Activated T-helper 9 cell treated with anti-CD3 and anti-CD28 coated beads, Interleukin-2, amount 50 U/mL, for 16 hours (primary cell): ENCODE results near the gene CDRT15L2.
"Not testable (repeated sequence)": the region's sequence is repeated elsewhere in the genome, so short reads cannot be mapped to it uniquely, and the experiment has no call there.

Experiments
- DNase-seq: peaks from one replicate; pipeline ENCODE4 v3.0.0-alpha.2; 2020; ENCODE audit warnings: low read depth

Gene CDRT15L2

GRCh38 chr17:20575071-20575470, 4.5 kb upstream of the CDRT15L2 start:
- not testable (repeated sequence) for DNase-seq

DNA sequence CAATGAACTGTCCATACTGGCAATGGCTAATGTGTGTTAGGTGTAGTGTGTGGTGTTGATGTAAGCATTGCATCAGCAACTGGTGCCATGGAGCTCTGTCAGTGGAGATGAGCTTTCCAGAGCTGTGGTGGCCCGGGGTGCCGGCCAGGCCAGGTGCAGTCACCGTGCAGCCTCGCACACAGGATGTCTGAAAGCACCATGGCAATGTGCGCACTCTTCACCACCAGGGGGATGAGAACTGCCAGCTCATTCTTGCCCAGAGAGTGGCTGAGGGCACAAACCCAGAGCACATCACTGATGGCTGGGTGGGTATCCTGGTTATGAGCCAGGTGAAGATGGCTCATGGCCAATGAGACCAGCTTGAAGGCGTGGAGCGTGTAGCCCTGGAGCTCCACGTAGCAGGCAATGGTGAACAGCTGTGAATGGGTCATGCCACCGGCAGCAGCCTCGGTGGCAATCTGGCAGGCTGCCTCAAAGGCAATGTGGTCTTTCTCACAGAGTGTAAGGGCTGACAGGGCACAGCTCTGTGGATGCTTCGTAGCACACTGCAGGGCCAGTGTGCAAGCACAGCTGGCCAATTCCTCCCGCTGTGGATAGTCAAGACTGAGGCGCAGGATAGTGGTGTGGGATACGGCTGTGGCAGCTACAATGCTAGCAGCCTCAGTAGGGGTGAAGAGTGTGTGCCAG, 4.5 kb downstream of the CDRT15L2 start:
- DNase-seq: not testable (repeated sequence)

DNA sequence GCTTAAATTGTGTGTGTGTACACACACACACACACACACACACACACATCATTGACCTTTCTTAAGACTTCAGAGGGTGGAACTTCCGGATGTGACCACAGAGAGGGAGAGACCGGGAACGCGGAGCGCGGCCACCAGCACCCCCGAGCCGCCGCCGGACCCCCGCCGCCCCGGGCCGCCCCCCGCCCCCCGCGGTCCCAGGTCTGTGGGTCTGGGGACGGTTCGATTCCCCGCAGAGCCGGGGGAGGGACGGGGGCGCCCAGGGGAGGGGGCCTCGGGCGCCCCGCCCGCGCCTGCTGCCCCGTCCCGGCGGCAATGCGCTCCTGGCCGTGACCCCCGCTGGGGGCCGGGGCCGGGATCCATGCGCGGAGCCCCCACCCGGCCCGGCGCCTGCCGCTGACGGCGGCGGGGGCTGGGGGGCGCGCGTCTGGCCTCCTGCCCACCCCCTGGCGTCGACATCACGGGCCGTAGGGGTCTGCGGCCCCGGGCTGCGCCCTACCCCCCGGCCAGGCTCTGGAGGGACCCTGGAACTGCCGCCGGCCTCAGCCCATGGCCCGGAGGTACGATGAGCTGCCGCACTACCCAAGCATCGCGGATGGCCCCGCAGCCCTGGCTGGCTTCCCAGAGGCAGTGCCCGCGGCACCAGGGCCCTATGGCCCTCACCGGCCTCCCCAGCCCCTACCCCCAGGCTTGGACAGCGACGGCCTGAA, 9.4 kb downstream of the CDRT15L2 start:
- DNase-seq: not testable (repeated sequence)

- DNase-seq: not testable (repeated sequence)
Measured at GRCh38 chr17:20589454-20589810, 9.9 kb downstream of the CDRT15L2 start.

DNA sequence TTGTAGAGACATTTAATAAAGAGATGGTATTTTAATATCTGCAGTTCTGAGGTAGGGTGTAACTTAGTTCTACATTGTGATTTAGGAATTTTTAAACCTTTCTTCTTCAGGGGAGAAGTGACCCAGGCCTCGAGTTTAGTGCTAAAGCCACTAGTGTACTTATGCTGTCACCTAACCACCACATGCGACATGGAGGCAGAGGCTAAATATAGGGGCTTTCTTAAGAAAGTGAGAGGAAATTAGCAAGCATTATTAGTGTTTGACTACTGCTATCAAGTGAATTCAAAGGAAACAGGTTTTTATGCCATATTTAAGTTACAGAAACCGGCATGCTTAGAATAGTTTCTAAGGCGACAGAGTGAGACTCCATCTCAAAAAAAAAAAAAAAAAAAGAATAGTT, 11.5 kb downstream of the CDRT15L2 start:
- not testable (repeated sequence) for DNase-seq

GRCh38 chr17:20605568-20605967, 26.0 kb downstream of the CDRT15L2 start:
- not testable (repeated sequence) for DNase-seq

- not testable (repeated sequence) for DNase-seq
Measured at GRCh38 chr17:20609490-20609889, 30.0 kb downstream of the CDRT15L2 start.

- no peak for DNase-seq
Measured at GRCh38 chr17:20611309-20611708, 31.8 kb downstream of the CDRT15L2 start.

DNA sequence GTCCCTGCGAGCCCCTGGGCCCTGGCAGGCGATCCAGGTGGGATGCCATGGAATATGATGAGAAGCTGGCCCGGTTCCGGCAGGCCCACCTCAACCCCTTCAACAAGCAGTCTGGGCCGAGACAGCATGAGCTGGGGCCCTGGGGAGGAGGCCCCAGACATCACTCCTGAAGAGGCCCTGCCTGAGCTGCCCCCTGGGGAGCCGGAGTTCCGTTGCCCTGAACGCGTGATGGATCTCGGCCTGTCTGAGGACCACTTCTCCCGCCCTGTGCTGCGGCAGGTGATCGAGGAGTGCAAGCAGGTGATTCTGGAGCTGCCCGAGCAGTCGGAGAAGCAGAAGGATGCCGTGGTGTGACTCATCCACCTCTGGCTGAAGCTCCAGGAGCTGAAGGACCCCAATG, 33.1 kb downstream of the CDRT15L2 start:
- DNase-seq: no peak

DNA sequence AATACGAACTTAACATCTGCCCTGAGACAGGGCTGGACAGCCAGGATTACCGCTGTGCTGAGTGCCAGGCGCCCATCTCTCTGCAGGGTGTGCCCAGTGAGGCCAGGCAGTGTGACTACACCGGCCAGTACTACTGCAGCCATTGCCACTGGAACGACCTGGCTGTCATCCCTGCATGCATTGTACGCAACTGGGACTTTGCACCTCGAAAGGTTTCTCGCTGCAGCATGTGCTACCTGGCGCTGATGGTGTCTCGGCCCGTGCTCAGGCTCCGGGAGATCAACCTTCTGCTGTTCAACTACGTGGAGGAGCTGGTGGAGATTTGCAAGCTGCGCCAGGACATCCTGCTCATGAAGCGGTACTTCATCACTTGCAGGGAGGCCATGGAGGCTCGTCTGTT, 33.7 kb downstream of the CDRT15L2 start:
- no peak for DNase-seq

GRCh38 chr17:20613905-20614304, 34.4 kb downstream of the CDRT15L2 start:
- DNase-seq: no peak

DNA sequence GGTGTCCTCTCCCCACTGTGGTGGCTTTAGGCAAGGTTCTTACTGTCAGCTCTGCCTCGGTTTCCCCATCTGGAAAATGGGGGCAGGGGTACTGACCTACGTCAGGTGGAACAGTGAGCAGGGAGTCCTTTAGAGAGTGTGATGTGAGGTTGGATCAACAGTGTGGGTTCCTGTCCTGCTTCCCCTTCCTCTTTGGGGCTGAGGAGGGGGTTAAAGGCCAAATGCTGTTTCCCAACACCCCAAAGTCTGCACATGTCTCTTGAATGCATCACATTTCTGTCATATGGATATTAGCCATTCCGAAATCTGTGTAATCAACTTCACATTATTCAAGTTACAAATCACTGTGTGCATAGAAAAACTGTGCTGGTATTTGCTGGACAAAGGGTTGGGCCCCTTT, 35.9 kb downstream of the CDRT15L2 start:
- DNase-seq: not testable (repeated sequence)
